K562 treated with DMSO at 1 percent for 4 hours (cell line): ENCODE results near the gene RBBP5. TPM values are rescaled to one million over a fixed set of nuclear protein-coding genes. Genes with fewer than 3 reads are reported as not detected.

ENCODE experiments used
- total RNA-seq: library from RNA; unstranded; fragments of 300-600 nt; gene quantifications from 2 replicates; pipeline ENCODE4 v1.2.3, GENCODE V29; 2022; ENCODE audit not compliant: insufficient read depth

Gene RBBP5
- 20.9 and 22.7 TPM in 2 replicates for total RNA-seq

GRCh38 chr1:205121660-205122488 lies at the start of gene RBBP5:
RBBP5 (minus strand) TSS chr1:205121978; CDS start chr1:205121873, 105 bp downstream.

GRCh38 chr1:205084360-205084759 lies 37.4 kb downstream of the RBBP5 start, which contains the start of gene TMEM81:
TMEM81 (minus strand) TSS chr1:205084460; CDS start chr1:205084320, 140 bp downstream.

GRCh38 chr1:205042911-205043806 lies 78.6 kb downstream of the RBBP5 start, which contains the start of gene CNTN2:
CNTN2 (plus strand) TSS chr1:205043212; CDS start chr1:205053186, 9,974 bp downstream.

Other genes starting within 250 kb of the RBBP5 start
- gene CNTN2, start 78.8 kb downstream of the RBBP5 start, total RNA-seq: not detected in 2 replicates
- 13.8 and 19.0 TPM in 2 replicates for gene TMEM81, start 37.5 kb downstream of the RBBP5 start, total RNA-seq
- gene DSTYK, start 89.7 kb upstream of the RBBP5 start, total RNA-seq: 5.3 and 6.4 TPM in 2 replicates
- gene TMCC2, start 106.0 kb upstream of the RBBP5 start, total RNA-seq: 7.1 and 8.0 TPM in 2 replicates
- gene NUAK2, start 199.8 kb upstream of the RBBP5 start, total RNA-seq: 0.34 and 0.76 TPM in 2 replicates
- gene KLHDC8A, start 234.9 kb upstream of the RBBP5 start, total RNA-seq: 0.19 TPM in 1 of 2 replicates, not detected in the other